Neutrophil (primary cell): ENCODE data around the gene CYP4F8.

Experiments
- H3K27ac ChIP-seq: fragments of 200-600 bp; sonication (generic); 2 replicates; pipeline ENCODE4 v1.5.1; 2016; ENCODE audit warnings: mild to moderate bottlenecking, moderate library complexity
- H3K27me3 ChIP-seq: fragments of 200-600 bp; sonication (generic); 2 replicates; pipeline ENCODE4 v1.6.0; 2016; ENCODE audit warnings: mild to moderate bottlenecking
- H3K36me3 ChIP-seq: fragments of 200-600 bp; sonication (generic); 2 replicates; pipeline ENCODE4 v1.5.1; 2017
- H3K4me1 ChIP-seq, 2 experiments: fragments of 200-600 bp in 1 of 2; sonication (generic) in 1 of 2; 1 replicate in 1 of 2; 2 replicates in 1 of 2; pipeline versions ENCODE4 v1.5.1 to v1.6.1; 2013 to 2016; ENCODE audit warnings: low read depth in 1 of 2, low read length in 1 of 2, mild to moderate bottlenecking in 1 of 2, moderate library complexity in 1 of 2; ENCODE audit not compliant: control insufficient read depth in 1 of 2, insufficient read depth in 1 of 2
- H3K4me3 ChIP-seq, 2 experiments: fragments of 200-600 bp in 1 of 2; sonication (generic) in 1 of 2; 1 replicate in 1 of 2; 2 replicates in 1 of 2; pipeline ENCODE4 v1.5.1; 2013 to 2016; ENCODE audit warnings: low read depth in 1 of 2, low read length in 1 of 2, mild to moderate bottlenecking in 1 of 2, moderate library complexity in 1 of 2
- H3K9me3 ChIP-seq: fragments of 200-600 bp; sonication (generic); 2 replicates; pipeline ENCODE4 v1.5.1; 2016
- TF ChIP-seq, protein P1 (sequence below): fragments of 200-600 bp; sonication (generic); IDR thresholded peaks from 2 replicates; pipeline ENCODE4 v1.5.1; 2016; ENCODE audit warnings: antibody characterized with exemption

The CYP4F8 gene

DNA sequence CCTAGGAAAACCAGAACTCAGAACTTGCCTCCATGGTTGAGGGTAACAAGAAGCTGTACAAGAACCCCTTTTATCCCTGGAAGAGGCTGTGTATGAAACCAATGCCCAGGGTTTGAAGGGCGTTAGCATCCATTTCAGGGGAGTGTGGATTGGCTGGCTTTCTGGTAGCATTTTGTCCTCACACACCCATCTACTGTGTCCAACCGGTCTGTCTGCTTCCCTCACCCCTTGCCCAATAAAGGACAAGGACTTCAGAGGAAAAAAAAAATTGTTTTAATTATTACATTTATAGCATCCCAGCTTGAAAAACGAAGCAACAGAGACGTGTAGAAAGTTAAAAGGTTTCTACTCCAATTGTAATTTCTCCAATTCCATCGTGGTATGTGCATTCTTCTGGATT is 2.7 kb upstream of the CYP4F8 start:
- no peak overlapping the region for H3K27ac ChIP-seq
- TF ChIP-seq, protein P1, sequence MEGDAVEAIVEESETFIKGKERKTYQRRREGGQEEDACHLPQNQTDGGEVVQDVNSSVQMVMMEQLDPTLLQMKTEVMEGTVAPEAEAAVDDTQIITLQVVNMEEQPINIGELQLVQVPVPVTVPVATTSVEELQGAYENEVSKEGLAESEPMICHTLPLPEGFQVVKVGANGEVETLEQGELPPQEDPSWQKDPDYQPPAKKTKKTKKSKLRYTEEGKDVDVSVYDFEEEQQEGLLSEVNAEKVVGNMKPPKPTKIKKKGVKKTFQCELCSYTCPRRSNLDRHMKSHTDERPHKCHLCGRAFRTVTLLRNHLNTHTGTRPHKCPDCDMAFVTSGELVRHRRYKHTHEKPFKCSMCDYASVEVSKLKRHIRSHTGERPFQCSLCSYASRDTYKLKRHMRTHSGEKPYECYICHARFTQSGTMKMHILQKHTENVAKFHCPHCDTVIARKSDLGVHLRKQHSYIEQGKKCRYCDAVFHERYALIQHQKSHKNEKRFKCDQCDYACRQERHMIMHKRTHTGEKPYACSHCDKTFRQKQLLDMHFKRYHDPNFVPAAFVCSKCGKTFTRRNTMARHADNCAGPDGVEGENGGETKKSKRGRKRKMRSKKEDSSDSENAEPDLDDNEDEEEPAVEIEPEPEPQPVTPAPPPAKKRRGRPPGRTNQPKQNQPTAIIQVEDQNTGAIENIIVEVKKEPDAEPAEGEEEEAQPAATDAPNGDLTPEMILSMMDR = no peak
- peaks cover 8 to 24% of the 10 kb centered on the region in 2 experiments for H3K4me1 ChIP-seq
- no peak overlapping the region for H3K4me3 ChIP-seq
- no peaks in the 10 kb centered on the region for H3K9me3 ChIP-seq
- H3K27me3 ChIP-seq = no peaks in the 10 kb centered on the region
- H3K36me3 ChIP-seq = no peaks in the 10 kb centered on the region

DNA sequence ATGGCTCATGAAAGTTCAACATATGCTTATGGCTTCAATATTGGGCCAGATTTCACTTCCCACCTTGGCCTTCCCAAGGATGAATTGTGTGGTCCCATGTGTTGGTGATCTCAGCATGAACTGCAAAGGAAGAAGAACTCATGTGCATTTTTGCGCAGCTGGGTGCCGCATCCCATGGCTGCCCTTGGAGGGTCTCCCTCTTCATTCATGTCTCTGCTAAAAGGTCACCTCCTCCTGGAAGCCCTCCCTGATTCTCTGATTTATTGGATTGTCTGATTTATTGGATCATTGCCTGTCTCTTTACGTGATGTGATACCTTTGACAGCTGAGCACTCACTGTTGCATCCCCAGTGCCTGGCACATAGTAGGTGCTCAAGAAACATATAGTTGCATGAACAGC is 1.7 kb upstream of the CYP4F8 start:
- TF ChIP-seq, protein P1 = no peak
- Histone ChIP-seq H3K36me3 (no peaks in the 10 kb centered on the region), H3K9me3 (no peaks in the 10 kb centered on the region), H3K4me3 (no peak overlapping the region), H3K27ac (no peak overlapping the region), H3K4me1 (peaks cover 12 to 33% of the 10 kb centered on the region in 2 experiments), H3K27me3 (no peaks in the 10 kb centered on the region)

DNA sequence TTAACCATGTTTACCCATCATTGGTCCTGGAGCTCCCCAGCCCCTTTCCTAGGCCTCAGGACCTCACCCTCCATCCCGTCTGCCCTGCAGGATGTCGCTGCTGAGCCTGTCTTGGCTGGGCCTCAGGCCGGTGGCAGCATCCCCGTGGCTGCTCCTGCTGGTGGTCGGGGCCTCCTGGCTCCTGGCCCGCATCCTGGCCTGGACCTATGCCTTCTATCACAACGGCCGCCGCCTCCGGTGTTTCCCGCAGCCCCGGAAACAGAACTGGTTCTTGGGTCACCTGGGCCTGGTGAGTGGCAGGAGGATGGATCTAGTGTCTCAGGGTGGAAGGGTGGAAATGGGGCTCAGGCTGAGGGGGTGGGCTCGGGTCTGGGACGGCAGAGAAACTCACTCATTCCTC is 508 bp downstream of the CYP4F8 start:
- Histone ChIP-seq H3K27ac (no peak overlapping the region), H3K4me1 (peaks cover 8 to 24% of the 10 kb centered on the region in 2 experiments), H3K36me3 (no peaks in the 10 kb centered on the region), H3K9me3 (no peaks in the 10 kb centered on the region), H3K27me3 (peaks cover 5% of the 10 kb centered on the region), H3K4me3 (no peak overlapping the region)
- TF ChIP-seq, protein P1 = no peak

DNA sequence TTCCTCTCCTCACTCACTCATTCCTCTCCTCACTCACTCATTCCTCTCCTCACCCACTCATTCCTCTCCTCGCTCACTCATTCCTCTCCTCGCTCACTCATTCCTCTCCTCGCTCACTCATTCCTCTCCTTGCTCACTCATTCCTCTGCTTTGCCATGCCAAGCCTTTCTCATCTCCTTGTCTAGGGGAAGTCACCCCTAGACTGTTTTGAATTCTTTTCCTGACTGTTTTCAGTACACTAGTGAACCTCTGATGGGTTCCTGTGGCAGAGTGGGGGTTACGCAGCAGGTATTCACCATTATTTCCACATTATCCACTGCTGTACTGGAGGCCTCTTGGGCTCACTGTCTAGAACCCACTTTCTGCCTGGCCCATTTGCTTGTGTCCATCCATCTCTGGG is 1.2 kb downstream of the CYP4F8 start:
- TF ChIP-seq, protein P1 = no peak
- Histone ChIP-seq H3K4me1 (peaks cover 8 to 19% of the 10 kb centered on the region in 2 experiments), H3K27me3 (peaks cover 10% of the 10 kb centered on the region), H3K9me3 (no peaks in the 10 kb centered on the region), H3K27ac (no peak overlapping the region), H3K36me3 (no peaks in the 10 kb centered on the region), H3K4me3 (no peak overlapping the region)

DNA sequence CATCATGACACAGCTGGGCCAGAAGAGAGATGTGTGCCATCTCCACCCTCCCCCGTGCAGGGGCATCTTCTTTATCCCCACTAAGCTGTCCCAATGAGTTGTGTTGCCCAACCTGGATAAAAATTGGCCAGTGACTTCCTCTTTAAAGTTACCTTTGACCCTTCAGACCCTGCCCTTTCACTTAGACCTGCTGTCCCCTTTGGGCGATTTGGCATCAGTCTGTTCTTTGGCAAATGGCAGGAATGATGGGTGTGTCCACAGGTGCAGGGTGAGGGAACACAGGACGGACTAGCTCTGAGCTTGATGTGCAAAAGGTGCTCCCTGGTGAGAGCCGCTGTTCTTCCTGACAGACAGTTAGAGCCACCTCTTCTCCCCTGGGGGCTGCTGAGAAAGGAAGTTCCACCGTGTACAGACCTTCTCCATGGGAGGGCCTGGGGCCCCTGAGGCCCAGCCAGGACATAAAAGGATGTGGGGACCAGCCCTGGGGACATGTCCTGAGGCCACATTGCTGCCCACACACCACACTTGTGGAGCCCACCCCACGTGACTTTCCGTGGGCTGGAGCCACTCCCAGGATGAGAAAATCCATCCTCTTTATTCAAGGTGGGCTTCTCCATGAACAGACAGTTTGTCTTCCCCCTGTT is 1.7 kb downstream of the CYP4F8 start:
- peaks cover 15% of the 10 kb centered on the region for H3K27me3 ChIP-seq
- H3K27ac ChIP-seq = no peak overlapping the region
- TF ChIP-seq, protein P1 = no peak
- H3K9me3 ChIP-seq = no peaks in the 10 kb centered on the region
- H3K4me3 ChIP-seq = no peak overlapping the region
- H3K4me1 ChIP-seq = peaks cover 8 to 19% of the 10 kb centered on the region in 2 experiments
- H3K36me3 ChIP-seq = no peaks in the 10 kb centered on the region
